WI38 (cell line): ENCODE results near the gene CADM4.

Experiments
- H3K4me3 ChIP-seq: 2 replicates; pipeline ENCODE4 v1.5.1; 2011; ENCODE audit warnings: low read depth, mild to moderate bottlenecking, control low read depth, low read length
- CTCF ChIP-seq: IDR thresholded peaks from 2 replicates; pipeline ENCODE4 v1.5.1; 2012; ENCODE audit warnings: low read depth, mild to moderate bottlenecking, control low read depth, low read length

Gene CADM4

GRCh38 chr19:43616306-43616705 is 23.3 kb downstream of the CADM4 start:
- H3K4me3 ChIP-seq = no peak overlapping the region
- no peak for TF ChIP-seq CTCF

GRCh38 chr19:43612374-43612773 is 27.3 kb downstream of the CADM4 start:
- no peak overlapping the region for H3K4me3 ChIP-seq
- no peak for TF ChIP-seq CTCF

GRCh38 chr19:43611788-43612187 is 27.9 kb downstream of the CADM4 start, which contains the start of gene SRRM5:
TSS of gene SRRM5 (plus strand) at chr19:43612088. CDS start at chr19:43612122, 34 bp downstream.
- TF ChIP-seq CTCF = no peak
- H3K4me3 ChIP-seq = no peak within 1 kb of the TSS

- no peak overlapping the region for H3K4me3 ChIP-seq
- TF ChIP-seq CTCF = no peak
These were observed 29.2 kb downstream of the CADM4 start for GRCh38 chr19:43610493-43610892.

GRCh38 chr19:43609872-43610271 is 29.8 kb downstream of the CADM4 start:
- no peak for TF ChIP-seq CTCF
- no peak overlapping the region for H3K4me3 ChIP-seq

- H3K4me3 ChIP-seq = no peak overlapping the region
- TF ChIP-seq CTCF = no peak
These were observed 32.1 kb downstream of the CADM4 start for GRCh38 chr19:43607238-43608205.

GRCh38 chr19:43606569-43607229 is 33.0 kb downstream of the CADM4 start:
- TF ChIP-seq CTCF = no peak
- H3K4me3 ChIP-seq = no peak overlapping the region
